HEK293T (cell line): Measurements from ENCODE around the gene AMN.

Experiments
- CTCF ChIA-PET: fragments of 350-600 bp; formaldehyde crosslinking; extraction: SDS; loops from one replicate; lab custom pipeline; 2021; ENCODE audit warnings: antibody characterized with exemption, inconsistent platforms; lab: Yijun Ruan, JAX
- POLR2A ChIA-PET: fragments of 350-600 bp; formaldehyde crosslinking; extraction: SDS; loops from one replicate; lab custom pipeline; 2020; ENCODE audit warnings: antibody characterized with exemption, inconsistent platforms; lab: Yijun Ruan, JAX
- DNase-seq: peaks from one replicate; pipeline ENCODE4 v3.0.0; 2012; ENCODE audit warnings: mixed read lengths; ENCODE audit errors: extremely low spot score
- ARNT ChIP-seq: fragments of 450-650 bp; IDR thresholded peaks from 2 replicates; pipeline ENCODE4 v1.6.1; 2017; ENCODE audit warnings: mild to moderate bottlenecking
- BHLHE40 ChIP-seq: fragments of 450-650 bp; IDR thresholded peaks from 2 replicates; pipeline ENCODE4 v1.6.1; 2016; ENCODE audit warnings: mild to moderate bottlenecking, moderate library complexity, borderline replicate concordance
- CTBP1 ChIP-seq: fragments of 450-650 bp; IDR thresholded peaks from 2 replicates; pipeline ENCODE4 v1.6.1; 2016; ENCODE audit warnings: borderline replicate concordance
- ELF4 ChIP-seq: fragments of 450-650 bp; IDR thresholded peaks from 2 replicates; pipeline ENCODE4 v1.6.1; 2017; ENCODE audit warnings: antibody characterized with exemption
- FOXA1 ChIP-seq: fragments of 450-650 bp; IDR thresholded peaks from 2 replicates; pipeline ENCODE4 v1.6.1; 2016; ENCODE audit warnings: mild to moderate bottlenecking
- FOXK2 ChIP-seq: fragments of 450-650 bp; IDR thresholded peaks from 2 replicates; pipeline ENCODE4 v1.6.1; 2016; ENCODE audit warnings: mild to moderate bottlenecking
- FOXM1 ChIP-seq: fragments of 450-650 bp; IDR thresholded peaks from 2 replicates; pipeline ENCODE4 v1.6.1; 2017; ENCODE audit warnings: mild to moderate bottlenecking, borderline replicate concordance
- HDGF ChIP-seq: fragments of 450-650 bp; IDR thresholded peaks from 2 replicates; pipeline ENCODE4 v1.6.1; 2017; ENCODE audit warnings: antibody characterized with exemption, borderline replicate concordance
- L3MBTL2 ChIP-seq: fragments of 450-650 bp; conservative IDR thresholded peaks from 2 replicates; pipeline ENCODE4 v1.6.1; 2016; ENCODE audit warnings: mild to moderate bottlenecking
- LEF1 ChIP-seq: fragments of 450-650 bp; IDR thresholded peaks from 2 replicates; pipeline ENCODE4 v1.6.1; 2017; ENCODE audit warnings: mild to moderate bottlenecking, borderline replicate concordance
- NFRKB ChIP-seq: fragments of 450-650 bp; IDR thresholded peaks from 2 replicates; pipeline ENCODE4 v1.6.1; 2016; ENCODE audit warnings: mild to moderate bottlenecking, moderate library complexity
- SP1 ChIP-seq: fragments of 450-650 bp; IDR thresholded peaks from 2 replicates; pipeline ENCODE4 v1.6.1; 2017
- SUZ12 ChIP-seq: fragments of 450-650 bp; IDR thresholded peaks from 2 replicates; pipeline ENCODE4 v1.6.1; 2016; ENCODE audit warnings: mild to moderate bottlenecking
- TARDBP ChIP-seq: fragments of 450-650 bp; IDR thresholded peaks from 2 replicates; pipeline ENCODE4 v1.6.1; 2016
- ZNF384 ChIP-seq: fragments of 450-650 bp; IDR thresholded peaks from 2 replicates; pipeline ENCODE4 v1.6.1; 2016
- TF ChIP-seq, protein P1 (sequence below): fragments of 450-650 bp; IDR thresholded peaks from 2 replicates; pipeline ENCODE4 v1.6.1; 2016

Gene AMN

DNA sequence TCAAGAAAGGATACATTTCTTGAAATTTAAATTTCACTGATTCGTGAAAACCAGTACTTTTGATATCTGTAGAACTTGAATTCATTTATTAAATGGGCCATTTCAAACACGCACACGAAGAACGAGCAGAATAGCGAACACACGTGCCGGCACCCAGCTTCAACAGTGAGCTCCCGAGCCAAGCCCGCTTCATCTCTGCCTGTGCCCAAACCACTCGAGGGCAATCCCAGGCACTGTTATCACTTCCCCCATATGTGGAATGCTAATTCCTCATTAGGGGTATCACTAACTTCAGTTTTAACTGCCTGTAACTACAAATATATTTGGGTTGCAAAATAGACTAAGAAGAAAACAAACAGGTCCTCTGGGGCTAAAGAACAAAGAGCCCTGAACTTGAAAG is 48.0 kb downstream of the AMN start:
- DNase-seq: no peak
- ChIA-PET CTCF (no interaction called here), POLR2A (no interaction called here)
- no peak for TF ChIP-seq FOXK2
- TF ChIP-seq ELF4: no peak
- no peak for TF ChIP-seq NFRKB
- TF ChIP-seq BHLHE40: no peak
- TF ChIP-seq FOXA1: no peak
- TF ChIP-seq, protein P1, sequence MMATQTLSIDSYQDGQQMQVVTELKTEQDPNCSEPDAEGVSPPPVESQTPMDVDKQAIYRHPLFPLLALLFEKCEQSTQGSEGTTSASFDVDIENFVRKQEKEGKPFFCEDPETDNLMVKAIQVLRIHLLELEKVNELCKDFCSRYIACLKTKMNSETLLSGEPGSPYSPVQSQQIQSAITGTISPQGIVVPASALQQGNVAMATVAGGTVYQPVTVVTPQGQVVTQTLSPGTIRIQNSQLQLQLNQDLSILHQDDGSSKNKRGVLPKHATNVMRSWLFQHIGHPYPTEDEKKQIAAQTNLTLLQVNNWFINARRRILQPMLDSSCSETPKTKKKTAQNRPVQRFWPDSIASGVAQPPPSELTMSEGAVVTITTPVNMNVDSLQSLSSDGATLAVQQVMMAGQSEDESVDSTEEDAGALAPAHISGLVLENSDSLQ: no peak
- no peak for TF ChIP-seq TARDBP
- TF ChIP-seq SP1: no peak
- no peak for TF ChIP-seq L3MBTL2
- TF ChIP-seq FOXM1: no peak
- no peak for TF ChIP-seq HDGF
- TF ChIP-seq SUZ12: no peak
- no peak for TF ChIP-seq ZNF384
- TF ChIP-seq CTBP1: no peak
- no peak for TF ChIP-seq ARNT
- no peak for TF ChIP-seq LEF1

- ChIA-PET POLR2A (no interaction called here), CTCF (no interaction called here)
- no peak for DNase-seq
- no peak for TF ChIP-seq L3MBTL2
- TF ChIP-seq SUZ12: no peak
- no peak for TF ChIP-seq FOXA1
- TF ChIP-seq SP1: no peak
- TF ChIP-seq FOXM1: no peak
- TF ChIP-seq BHLHE40: no peak
- TF ChIP-seq ZNF384: no peak
- TF ChIP-seq, protein P1: no peak
- TF ChIP-seq FOXK2: no peak
- no peak for TF ChIP-seq TARDBP
- no peak for TF ChIP-seq ELF4
- TF ChIP-seq ARNT: no peak
- TF ChIP-seq CTBP1: no peak
- no peak for TF ChIP-seq LEF1
- no peak for TF ChIP-seq NFRKB
- TF ChIP-seq HDGF: no peak
These were observed 48.9 kb downstream of the AMN start for GRCh38 chr14:102971314-102971713.

DNA sequence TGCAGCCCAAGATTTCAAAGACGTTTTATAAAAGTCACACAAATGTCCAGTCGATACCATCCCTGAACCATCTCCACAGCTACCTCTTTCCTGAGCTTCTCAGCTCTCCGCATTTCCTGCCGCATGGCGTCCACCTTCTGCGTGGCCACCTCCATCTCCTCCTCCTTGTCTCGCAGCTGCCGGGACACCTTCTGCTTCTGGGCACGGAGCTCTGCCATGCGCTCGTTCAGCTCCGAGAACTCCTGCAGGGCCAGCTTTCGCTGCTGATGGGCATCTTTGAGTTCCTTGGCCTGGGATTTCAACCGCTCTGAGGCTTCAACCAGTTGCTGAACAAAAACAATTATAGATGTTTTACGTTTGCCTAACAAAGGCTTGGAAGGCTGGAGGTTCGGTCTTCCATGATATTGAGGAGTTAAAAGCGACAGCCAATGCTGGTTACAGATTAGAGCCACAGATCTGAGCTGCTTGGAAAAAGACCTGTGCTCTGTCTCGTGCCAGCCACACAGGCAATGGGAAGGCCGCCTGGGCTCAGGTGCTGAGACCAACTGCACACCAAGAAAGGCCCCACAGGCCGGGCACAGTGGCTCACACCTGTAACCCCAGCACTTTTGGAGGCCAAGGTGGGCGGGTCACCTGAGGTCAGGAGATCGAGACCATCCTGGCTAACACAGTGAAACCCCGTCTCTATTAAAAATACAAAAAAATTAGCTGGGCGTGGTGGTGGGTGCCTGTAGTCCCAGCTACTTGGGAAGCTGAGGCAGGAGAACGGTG is 49.6 kb downstream of the AMN start:
- CTCF ChIA-PET: no interaction called here
- no peak for DNase-seq
- TF ChIP-seq FOXM1 (no peak), SUZ12 (no peak), FOXK2 (no peak), FOXA1 (no peak), CTBP1 (no peak), SP1 (no peak), TARDBP (no peak), NFRKB (no peak), LEF1 (no peak), ARNT (no peak), HDGF (no peak), ZNF384 (no peak), L3MBTL2 (no peak), ELF4 (no peak), BHLHE40 (no peak)
- POLR2A ChIA-PET: no interaction called here

DNA sequence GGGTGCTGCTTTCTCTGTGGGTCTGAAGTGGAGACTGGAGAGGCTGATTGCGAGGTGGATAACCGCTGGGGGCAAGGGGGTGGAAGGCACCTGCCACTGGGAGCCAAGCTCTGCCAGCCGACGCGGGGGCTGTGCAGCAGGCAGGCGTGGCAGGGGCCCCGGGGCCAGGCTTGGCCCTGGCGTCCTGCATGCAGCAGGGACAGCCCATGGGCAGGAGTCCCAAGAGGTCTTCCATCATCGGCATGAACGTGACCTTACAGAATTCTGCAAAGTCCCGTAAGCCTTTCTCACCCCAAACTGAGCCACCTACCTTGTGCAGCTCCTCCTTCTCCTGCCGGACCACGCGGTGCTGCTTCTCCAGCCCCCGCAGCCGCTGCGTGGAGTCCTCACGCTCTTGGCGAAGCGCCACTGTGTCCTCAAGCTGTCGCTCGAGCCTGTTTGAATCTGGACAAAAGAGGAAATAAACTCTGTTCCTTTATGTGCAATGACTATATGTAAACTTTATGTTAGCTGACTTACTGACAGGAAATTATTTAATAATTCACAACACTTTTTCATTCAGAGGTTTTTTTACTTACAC is 51.3 kb downstream of the AMN start:
- CTCF ChIA-PET: no interaction called here
- no peak for TF ChIP-seq L3MBTL2
- TF ChIP-seq LEF1: no peak
- TF ChIP-seq, protein P1: no peak
- no peak for TF ChIP-seq FOXM1
- no peak for TF ChIP-seq HDGF
- no peak for TF ChIP-seq BHLHE40
- TF ChIP-seq TARDBP: no peak
- TF ChIP-seq FOXA1: no peak
- POLR2A ChIA-PET: no interaction called here
- no peak for DNase-seq

GRCh38 chr14:102975662-102976061 is 53.2 kb downstream of the AMN start:
- no peak for TF ChIP-seq FOXA1
- no peak for TF ChIP-seq TARDBP
- TF ChIP-seq NFRKB: no peak
- ChIA-PET POLR2A (interaction anchor here (1.0 kb wide), 1 partner anchor 358 kb away, joined by 3 read pairs; the partner anchor contains the start of gene EIF5), CTCF (interaction anchor here (0.7 kb wide), 1 partner anchor 45 kb away, joined by 3 read pairs; no protein-coding TSS in a partner anchor)
- no peak for DNase-seq

GRCh38 chr14:102977475-102977874 is 55.0 kb downstream of the AMN start:
- CTCF ChIA-PET: no interaction called here
- POLR2A ChIA-PET: no interaction called here
- TF ChIP-seq FOXK2 (no peak), FOXA1 (no peak), ZNF384 (no peak), LEF1 (no peak), SP1 (no peak), SUZ12 (no peak), ELF4 (no peak), CTBP1 (no peak), NFRKB (no peak), HDGF (no peak), FOXM1 (no peak), ARNT (no peak), BHLHE40 (no peak), L3MBTL2 (no peak)
- TF ChIP-seq, protein P1: no peak
- no peak for DNase-seq
